Measurements from ENCODE around the gene OPCML. TPM values are rescaled to one million over a fixed set of nuclear protein-coding genes. Genes with fewer than 3 reads are reported as not detected.

The OPCML gene
- total and polyA plus RNA-seq, 2 of the 13 experiments (the other 11 are each of a cell fraction or from before 2014, with no cell fraction given), result not detected

- Histone ChIP-seq H3K79me2 (ENCODE audit: insufficient read depth, low read length) (no peaks in the 10 kb centered on the region), H3K4me2 (ENCODE audit: low read depth, low read length) (no peak overlapping the region), H3K9me3 (ENCODE audit: low read length) (no peaks in the 10 kb centered on the region), H3K27me3 (ENCODE audit: control insufficient read depth in 1 of 2, insufficient read depth in 2 of 2, low read length in 2 of 2) (no peaks in the 10 kb centered on the region; a peak in 1 of 5 replicates), H3K9ac (ENCODE audit: insufficient read depth, low read depth, low read length) (no peak overlapping the region), H3K27ac (ENCODE audit: extremely low read length, insufficient read depth, low read length) (no peak overlapping the region), H2AFZ (ENCODE audit: low read length) (no peak overlapping the region), H3K36me3 (replicated peaks in 1 of 2; ENCODE audit: control insufficient read depth in 1 of 2, insufficient read depth in 2 of 2, low read length in 2 of 2) (no peaks in the 10 kb centered on the region), H3K4me1 (ENCODE audit: insufficient read depth, low read length) (no peaks in the 10 kb centered on the region), H4K20me1 (ENCODE audit: insufficient read depth, low read length) (no peaks in the 10 kb centered on the region), H3K4me3 (replicated peaks in 1 of 3; ENCODE audit: insufficient read depth in 1 of 3, low read depth in 2 of 3, low read length in 3 of 3) (no peak overlapping the region)
- intact Hi-C loops (cut with micrococcal nuclease; ENCODE audit: unreplicated experiment), result no loop called here
- ChIA-PET CTCF (ENCODE audit: low intra/inter-chr PET ratio, low total read pairs) (no interaction called here), POLR2A (no interaction called here)
- BruUV-seq (replicated peaks), result no TSS peak
- TF ChIP-seq NCOA2 (CRISPR knock-in tag; IDR thresholded peaks at IDR 0.05) (no peak), LCORL (IDR thresholded peaks at IDR 0.05) (no peak), LCORL (CRISPR knock-in tag; IDR thresholded peaks at IDR 0.05) (no peak), ZNF441 (CRISPR knock-in tag; IDR thresholded peaks at IDR 0.05; ENCODE audit: borderline replicate concordance) (no peak), ZNF550 (CRISPR knock-in tag; IDR thresholded peaks at IDR 0.05; ENCODE audit: borderline replicate concordance) (no peak), ZNF552 (CRISPR knock-in tag; IDR thresholded peaks at IDR 0.05; ENCODE audit: borderline replicate concordance) (no peak), BRD4 (CRISPR knock-in tag; IDR thresholded peaks at IDR 0.05) (no peak), GATAD2A (CRISPR knock-in tag; IDR thresholded peaks at IDR 0.05) (no peak), RBM22 (optimal IDR thresholded peaks at IDR 0.05; ENCODE audit: low read length) (no peak), HCFC1 (IDR thresholded peaks at IDR 0.05; ENCODE audit: low read depth, low read length) (no peak)
- TF ChIP-seq, protein P1, sequence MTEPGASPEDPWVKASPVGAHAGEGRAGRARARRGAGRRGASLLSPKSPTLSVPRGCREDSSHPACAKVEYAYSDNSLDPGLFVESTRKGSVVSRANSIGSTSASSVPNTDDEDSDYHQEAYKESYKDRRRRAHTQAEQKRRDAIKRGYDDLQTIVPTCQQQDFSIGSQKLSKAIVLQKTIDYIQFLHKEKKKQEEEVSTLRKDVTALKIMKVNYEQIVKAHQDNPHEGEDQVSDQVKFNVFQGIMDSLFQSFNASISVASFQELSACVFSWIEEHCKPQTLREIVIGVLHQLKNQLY (CRISPR knock-in tag; IDR thresholded peaks at IDR 0.05), result no peak
- TF ChIP-seq, protein P2, sequence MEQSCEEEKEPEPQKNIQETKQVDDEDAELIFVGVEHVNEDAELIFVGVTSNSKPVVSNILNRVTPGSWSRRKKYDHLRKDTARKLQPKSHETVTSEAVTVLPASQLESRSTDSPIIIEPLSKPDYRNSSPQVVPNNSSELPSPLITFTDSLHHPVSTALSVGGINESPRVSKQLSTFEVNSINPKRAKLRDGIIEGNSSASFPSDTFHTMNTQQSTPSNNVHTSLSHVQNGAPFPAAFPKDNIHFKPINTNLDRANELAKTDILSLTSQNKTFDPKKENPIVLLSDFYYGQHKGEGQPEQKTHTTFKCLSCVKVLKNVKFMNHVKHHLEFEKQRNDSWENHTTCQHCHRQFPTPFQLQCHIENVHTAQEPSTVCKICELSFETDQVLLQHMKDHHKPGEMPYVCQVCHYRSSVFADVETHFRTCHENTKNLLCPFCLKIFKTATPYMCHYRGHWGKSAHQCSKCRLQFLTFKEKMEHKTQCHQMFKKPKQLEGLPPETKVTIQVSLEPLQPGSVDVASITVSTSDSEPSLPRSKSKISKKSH (CRISPR knock-in tag; IDR thresholded peaks at IDR 0.05; ENCODE audit: borderline replicate concordance), result no peak
- TF ChIP-seq, protein P3, sequence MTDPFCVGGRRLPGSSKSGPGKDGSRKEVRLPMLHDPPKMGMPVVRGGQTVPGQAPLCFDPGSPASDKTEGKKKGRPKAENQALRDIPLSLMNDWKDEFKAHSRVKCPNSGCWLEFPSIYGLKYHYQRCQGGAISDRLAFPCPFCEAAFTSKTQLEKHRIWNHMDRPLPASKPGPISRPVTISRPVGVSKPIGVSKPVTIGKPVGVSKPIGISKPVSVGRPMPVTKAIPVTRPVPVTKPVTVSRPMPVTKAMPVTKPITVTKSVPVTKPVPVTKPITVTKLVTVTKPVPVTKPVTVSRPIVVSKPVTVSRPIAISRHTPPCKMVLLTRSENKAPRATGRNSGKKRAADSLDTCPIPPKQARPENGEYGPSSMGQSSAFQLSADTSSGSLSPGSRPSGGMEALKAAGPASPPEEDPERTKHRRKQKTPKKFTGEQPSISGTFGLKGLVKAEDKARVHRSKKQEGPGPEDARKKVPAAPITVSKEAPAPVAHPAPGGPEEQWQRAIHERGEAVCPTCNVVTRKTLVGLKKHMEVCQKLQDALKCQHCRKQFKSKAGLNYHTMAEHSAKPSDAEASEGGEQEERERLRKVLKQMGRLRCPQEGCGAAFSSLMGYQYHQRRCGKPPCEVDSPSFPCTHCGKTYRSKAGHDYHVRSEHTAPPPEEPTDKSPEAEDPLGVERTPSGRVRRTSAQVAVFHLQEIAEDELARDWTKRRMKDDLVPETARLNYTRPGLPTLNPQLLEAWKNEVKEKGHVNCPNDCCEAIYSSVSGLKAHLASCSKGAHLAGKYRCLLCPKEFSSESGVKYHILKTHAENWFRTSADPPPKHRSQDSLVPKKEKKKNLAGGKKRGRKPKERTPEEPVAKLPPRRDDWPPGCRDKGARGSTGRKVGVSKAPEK (CRISPR knock-in tag; IDR thresholded peaks at IDR 0.05; ENCODE audit: borderline replicate concordance), result no peak
- TF ChIP-seq, protein P4, sequence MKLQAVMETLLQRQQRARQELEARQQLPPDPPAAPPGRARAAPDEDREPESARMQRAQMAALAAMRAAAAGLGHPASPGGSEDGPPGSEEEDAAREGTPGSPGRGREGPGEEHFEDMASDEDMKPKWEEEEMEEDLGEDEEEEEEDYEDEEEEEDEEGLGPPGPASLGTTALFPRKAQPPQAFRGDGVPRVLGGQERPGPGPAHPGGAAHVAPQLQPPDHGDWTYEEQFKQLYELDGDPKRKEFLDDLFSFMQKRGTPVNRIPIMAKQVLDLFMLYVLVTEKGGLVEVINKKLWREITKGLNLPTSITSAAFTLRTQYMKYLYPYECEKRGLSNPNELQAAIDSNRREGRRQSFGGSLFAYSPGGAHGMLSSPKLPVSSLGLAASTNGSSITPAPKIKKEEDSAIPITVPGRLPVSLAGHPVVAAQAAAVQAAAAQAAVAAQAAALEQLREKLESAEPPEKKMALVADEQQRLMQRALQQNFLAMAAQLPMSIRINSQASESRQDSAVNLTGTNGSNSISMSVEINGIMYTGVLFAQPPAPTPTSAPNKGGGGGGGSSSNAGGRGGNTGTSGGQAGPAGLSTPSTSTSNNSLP (IDR thresholded peaks at IDR 0.05; ENCODE audit: low read depth, low read length), result no peak
- no peak for ATAC-seq
- no peak for FAIRE-seq
- no peak for DNase-seq (ENCODE audit: low spot score)
- in situ Hi-C loops (cut with HindIII; ENCODE audit: extremely low pct_ligation_motif_present, low pct_unique_long_range_greater_than_20kb), result no loop called here
- WGBS (ENCODE audit: low lambda C conversion rate), result 57% methylated on average over 1 of the region's 1 CpG
Measured at GRCh38 chr11:133425245-133425644, 107.1 kb downstream of the OPCML start.

Measured in HepG2 (cell line).